ENCODE measurements around the gene FOXC2. TPM values are rescaled to one million over a fixed set of nuclear protein-coding genes. Genes with fewer than 3 reads are reported as not detected.

The FOXC2 gene
- total and polyA plus RNA-seq, 2 donors (not counting 3 experiments of a cell fraction or from before 2014, with no cell fraction given) = 7.7 to 44.0 TPM

DNA sequence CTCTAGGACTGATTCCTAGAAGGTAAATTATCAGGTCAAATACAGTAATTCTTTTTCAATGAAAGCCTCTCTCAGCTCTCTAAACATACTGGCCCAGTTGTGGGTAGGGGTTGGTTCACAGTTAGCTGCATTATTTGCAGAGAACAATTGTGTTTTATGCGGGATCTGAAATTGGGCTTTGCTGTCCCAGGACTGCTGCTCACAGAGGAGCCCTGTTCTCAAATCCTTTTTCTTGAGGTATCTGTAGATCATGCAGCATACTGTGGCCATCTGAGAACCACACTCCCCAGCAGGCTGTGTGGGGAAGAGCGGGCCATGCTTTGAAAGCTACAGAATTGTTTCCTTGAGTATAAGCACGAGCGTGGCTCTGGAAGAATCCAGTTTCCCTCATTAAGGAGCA is 29.1 kb upstream of the FOXC2 start:
- no peak overlapping the region for H3K4me2 ChIP-seq (ENCODE audit: insufficient read depth, low read length)
- no peaks in the 10 kb centered on the region for H3K79me2 ChIP-seq (ENCODE audit: control insufficient read depth, insufficient read depth, low read length)
- H2AFZ ChIP-seq (ENCODE audit: low read depth, low read length) = no peak overlapping the region
- H3K4me1 ChIP-seq (ENCODE audit: control insufficient read depth, extremely low read depth, insufficient read depth, low read length) = no peaks in the 10 kb centered on the region
- no peaks in the 10 kb centered on the region for H3K27me3 ChIP-seq (ENCODE audit: control insufficient read depth in 2 of 2, insufficient read depth in 2 of 2, low read length in 2 of 2)
- H3K4me3 ChIP-seq (replicated peaks in 1 of 3; ENCODE audit: insufficient read depth in 1 of 3, low read depth in 1 of 3, low read length in 3 of 3) = no peak overlapping the region
- H3K9me3 ChIP-seq (replicated peaks; ENCODE audit: control insufficient read depth, insufficient read depth, low read length) = no peaks in the 10 kb centered on the region
- FAIRE-seq (no peak), DNase-seq (ENCODE audit: low read depth, low spot score) (no peak)
- no TSS peak for BruUV-seq (replicated peaks)
- H3K9ac ChIP-seq (replicated peaks; ENCODE audit: extremely low read depth, insufficient read depth, low read length) = no peak overlapping the region
- ChIA-PET CTCF (no interaction called here), POLR2A (no interaction called here)
- peaks cover 3 to 36% of the 10 kb centered on the region in 2 experiments for H3K36me3 ChIP-seq (ENCODE audit: control insufficient read depth in 2 of 2, extremely low read depth in 1 of 2, insufficient read depth in 2 of 2, low read length in 2 of 2)
- intact Hi-C loops (cut with micrococcal nuclease) = no loop called here
- H3K9me1 ChIP-seq (replicated peaks; ENCODE audit: control insufficient read depth, extremely low read depth, insufficient read depth, low read length) = no peaks in the 10 kb centered on the region
- no peak overlapping the region for H3K27ac ChIP-seq (ENCODE audit: insufficient read depth, low read depth, low read length)
- dilution Hi-C loops (cut with MboI; ENCODE audit: extremely low pct_ligation_motif_present, low sequenced_read_pairs) = no loop called here
- no peaks in the 10 kb centered on the region for H4K20me1 ChIP-seq (replicated peaks; ENCODE audit: control insufficient read depth, extremely low read depth, insufficient read depth, low read length)
- TF ChIP-seq FOS (IDR thresholded peaks at IDR 0.05; ENCODE audit: borderline replicate concordance, insufficient read depth, low read length) (no peak), POLR2A (IDR thresholded peaks at IDR 0.05; ENCODE audit: low read depth, low read length) (no peak)
- TF ChIP-seq, protein P1, sequence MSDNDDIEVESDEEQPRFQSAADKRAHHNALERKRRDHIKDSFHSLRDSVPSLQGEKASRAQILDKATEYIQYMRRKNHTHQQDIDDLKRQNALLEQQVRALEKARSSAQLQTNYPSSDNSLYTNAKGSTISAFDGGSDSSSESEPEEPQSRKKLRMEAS (IDR thresholded peaks at IDR 0.05; ENCODE audit: insufficient read depth, insufficient read length) = no peak

- H3K27ac ChIP-seq (ENCODE audit: insufficient read depth, low read depth, low read length) = no peak overlapping the region
- no peak for FAIRE-seq
- intact Hi-C loops (cut with micrococcal nuclease) (no loop called here), dilution Hi-C loops (cut with MboI; ENCODE audit: extremely low pct_ligation_motif_present, low sequenced_read_pairs) (no loop called here)
- BruUV-seq (replicated peaks) = no TSS peak
- no peaks in the 10 kb centered on the region for H3K9me1 ChIP-seq (replicated peaks; ENCODE audit: control insufficient read depth, extremely low read depth, insufficient read depth, low read length)
- H3K4me3 ChIP-seq (replicated peaks in 1 of 3; ENCODE audit: insufficient read depth in 1 of 3, low read depth in 1 of 3, low read length in 3 of 3) = no peak overlapping the region
- TF ChIP-seq JUN (IDR thresholded peaks at IDR 0.05; ENCODE audit: borderline replicate concordance, insufficient read depth, insufficient read length, low read depth) (no peak), FOS (IDR thresholded peaks at IDR 0.05; ENCODE audit: borderline replicate concordance, insufficient read depth, low read length) (no peak), GATA2 (IDR thresholded peaks at IDR 0.05; ENCODE audit: insufficient read depth, insufficient read length, low read depth, low read length) (no peak), EZH2 (IDR thresholded peaks at IDR 0.05; ENCODE audit: borderline replicate concordance, low read depth, low read length, severe bottlenecking) (no peak), MYC (IDR thresholded peaks at IDR 0.05; ENCODE audit: low read depth, low read length) (no peak), POLR2A (IDR thresholded peaks at IDR 0.05; ENCODE audit: low read depth, low read length) (no peak), POLR2AphosphoS5 (IDR thresholded peaks at IDR 0.05; ENCODE audit: insufficient read depth, low read depth, low read length) (no peak)
- TF ChIP-seq, protein P1 (IDR thresholded peaks at IDR 0.05; ENCODE audit: insufficient read depth, insufficient read length) = no peak
- TF ChIP-seq, protein P2, sequence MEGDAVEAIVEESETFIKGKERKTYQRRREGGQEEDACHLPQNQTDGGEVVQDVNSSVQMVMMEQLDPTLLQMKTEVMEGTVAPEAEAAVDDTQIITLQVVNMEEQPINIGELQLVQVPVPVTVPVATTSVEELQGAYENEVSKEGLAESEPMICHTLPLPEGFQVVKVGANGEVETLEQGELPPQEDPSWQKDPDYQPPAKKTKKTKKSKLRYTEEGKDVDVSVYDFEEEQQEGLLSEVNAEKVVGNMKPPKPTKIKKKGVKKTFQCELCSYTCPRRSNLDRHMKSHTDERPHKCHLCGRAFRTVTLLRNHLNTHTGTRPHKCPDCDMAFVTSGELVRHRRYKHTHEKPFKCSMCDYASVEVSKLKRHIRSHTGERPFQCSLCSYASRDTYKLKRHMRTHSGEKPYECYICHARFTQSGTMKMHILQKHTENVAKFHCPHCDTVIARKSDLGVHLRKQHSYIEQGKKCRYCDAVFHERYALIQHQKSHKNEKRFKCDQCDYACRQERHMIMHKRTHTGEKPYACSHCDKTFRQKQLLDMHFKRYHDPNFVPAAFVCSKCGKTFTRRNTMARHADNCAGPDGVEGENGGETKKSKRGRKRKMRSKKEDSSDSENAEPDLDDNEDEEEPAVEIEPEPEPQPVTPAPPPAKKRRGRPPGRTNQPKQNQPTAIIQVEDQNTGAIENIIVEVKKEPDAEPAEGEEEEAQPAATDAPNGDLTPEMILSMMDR (IDR thresholded peaks at IDR 0.05; ENCODE audit: extremely low read depth in 1 of 2, insufficient read depth in 1 of 2, low read depth in 1 of 2, low read length in 2 of 2) = no peak
- H3K79me2 ChIP-seq (ENCODE audit: control insufficient read depth, insufficient read depth, low read length) = no peaks in the 10 kb centered on the region
- H3K4me1 ChIP-seq (ENCODE audit: control insufficient read depth, extremely low read depth, insufficient read depth, low read length) = no peaks in the 10 kb centered on the region
- H3K4me2 ChIP-seq (ENCODE audit: insufficient read depth, low read length) = no peak overlapping the region
- peaks cover 3 to 40% of the 10 kb centered on the region in 2 experiments for H3K36me3 ChIP-seq (ENCODE audit: control insufficient read depth in 2 of 2, extremely low read depth in 1 of 2, insufficient read depth in 2 of 2, low read length in 2 of 2)
- no peaks in the 10 kb centered on the region for H3K9me3 ChIP-seq (replicated peaks; ENCODE audit: control insufficient read depth, insufficient read depth, low read length)
- ChIA-PET POLR2A (no interaction called here), CTCF (no interaction called here)
- H4K20me1 ChIP-seq (replicated peaks; ENCODE audit: control insufficient read depth, extremely low read depth, insufficient read depth, low read length) = no peaks in the 10 kb centered on the region
- no peaks in the 10 kb centered on the region for H3K27me3 ChIP-seq (ENCODE audit: control insufficient read depth in 2 of 2, insufficient read depth in 2 of 2, low read length in 2 of 2)
- DNase-seq (ENCODE audit: low read depth, low spot score) = no peak
- H3K9ac ChIP-seq (replicated peaks; ENCODE audit: extremely low read depth, insufficient read depth, low read length) = no peak overlapping the region
- H2AFZ ChIP-seq (ENCODE audit: low read depth, low read length) = no peak overlapping the region
Observed at GRCh38 chr16:86538196-86538780, 28.3 kb upstream of the FOXC2 start.

Measured in endothelial cell of umbilical vein (primary cell).